Gastrocnemius medialis (tissue), 4 donors: ENCODE measurements around the gene AFDN. TPM values are rescaled to one million over a fixed set of nuclear protein-coding genes. Genes with fewer than 3 reads are reported as not detected.

Experiments used
- ATAC-seq, 2 donors: fragments of 150-250 bp; one replicate each; pipeline ENCODE4 v1.9.1; 2016
- DNase-seq, 2 donors: peaks; one replicate each; pipeline ENCODE4 v3.0.0-alpha.2; 2019
- H3K27ac ChIP-seq, 4 donors: fragments of 200-600 bp; sonication (generic); 1 replicate in 1 of 4; 2 replicates in 3 of 4; pipeline ENCODE4 v1.5.1; 2016 to 2018; ENCODE audit warnings: mild to moderate bottlenecking in 2 of 4, moderate library complexity in 1 of 4
- H3K27me3 ChIP-seq, 3 donors: fragments of 200-600 bp; sonication (generic) in 2 of 3; 1 replicate in 1 of 3; 2 replicates in 2 of 3; pipeline versions ENCODE4 v1.5.1 to v1.6.0; 2016 to 2019; ENCODE audit warnings: mild to moderate bottlenecking in 1 of 3, moderate library complexity in 1 of 3
- H3K36me3 ChIP-seq, 2 donors: fragments of 200-600 bp; sonication (generic) in 1 of 2; one replicate each; pipeline ENCODE4 v1.5.1; 2017 to 2018
- H3K4me1 ChIP-seq, 2 donors: fragments of 200-600 bp; sonication (generic) in 1 of 2; one replicate each; pipeline ENCODE4 v1.5.1; 2016 to 2017; ENCODE audit warnings: mild to moderate bottlenecking in 2 of 2
- H3K4me3 ChIP-seq, 4 donors: fragments of 200-600 bp; sonication (generic) in 3 of 4; 1 replicate in 1 of 4; 2 replicates in 3 of 4; pipeline ENCODE4 v1.5.1; 2016 to 2019; ENCODE audit warnings: mild to moderate bottlenecking in 2 of 4
- H3K9me3 ChIP-seq, 3 donors: fragments of 200-600 bp; sonication (generic) in 2 of 3; 1 replicate in 1 of 3; 2 replicates in 2 of 3; pipeline ENCODE4 v1.5.1; 2016 to 2019
- CTCF ChIP-seq, 5 experiments: fragments of 450-650 bp in 3 of 5; fragments of 200-600 bp in 2 of 5; sonication (generic) in 2 of 5; IDR thresholded peaks in 4 of 5; conservative IDR thresholded peaks in 1 of 5; 1 replicate in 4 of 5; 2 replicates in 1 of 5; pipeline ENCODE4 v1.5.1; 2016 to 2019; ENCODE audit warnings: antibody characterized with exemption in 5 of 5, mild to moderate bottlenecking in 3 of 5, moderate library complexity in 3 of 5
- POLR2A ChIP-seq, 2 donors: fragments of 450-650 bp; IDR thresholded peaks; one replicate each; pipeline ENCODE4 v1.6.1; 2017; ENCODE audit warnings: antibody characterized with exemption in 2 of 2, mild to moderate bottlenecking in 2 of 2, moderate library complexity in 2 of 2
- in situ Hi-C, 4 donors: fragments of 200-750 bp; cut with MboI; loops; one replicate each; pipeline versions ENCODE4 v1.15.0 to v1.8.0; 2017; ENCODE audit warnings: low sequenced_read_pairs in 4 of 4
- intact Hi-C: fragments of 100-400 bp; cut with DNase I; formaldehyde crosslinking; loops from one replicate; pipeline ENCODE4 v1.15.1; 2023; ENCODE audit warnings: low total_unique reads
- total RNA-seq, 4 donors: library from RNA; depleted of rRNA; stranded (reverse); fragments of >200 nt; gene quantifications; one replicate each; pipeline versions ENCODE4 v1.1.0 to v1.2.3, GENCODE V29; 2016

Gene AFDN
- total RNA-seq, 4 donors from 2014 or later = 22.2 to 66.0 (median 30.0) TPM

- Histone ChIP-seq H3K36me3 (peaks cover 0 to 40% of the 10 kb centered on the region in 2 donors), H3K4me1 (peaks cover 0 to 4% of the 10 kb centered on the region in 2 donors)
Observed at GRCh38 chr6:167954151-167954550, 127.4 kb downstream of the AFDN start.

GRCh38 chr6:167956491-167956890 is 129.8 kb downstream of the AFDN start:
- TF ChIP-seq POLR2A (IDR thresholded peaks at IDR 0.05) (no peak), CTCF (IDR thresholded peaks at IDR 0.05 in 4 of 5, conservative IDR thresholded peaks at IDR 0.05 in 1 of 5) (no peak)
- ATAC-seq (no peak), DNase-seq (no peak)
- no peaks in the 10 kb centered on the region for H3K27me3 ChIP-seq
- in situ Hi-C loops = no loop called here
- intact Hi-C loops = no loop called here
- peaks cover 0 to 4% of the 10 kb centered on the region in 2 donors for H3K4me1 ChIP-seq
- H3K36me3 ChIP-seq = peaks cover 0 to 17% of the 10 kb centered on the region in 2 donors
- no peak overlapping the region for H3K4me3 ChIP-seq
- H3K9me3 ChIP-seq = no peaks in the 10 kb centered on the region
- H3K27ac ChIP-seq = peak overlapping the region in 1 of 4 donors; percentile 30

More at GRCh38 chr6:167954151-167954550, 127.4 kb downstream of the AFDN start:
- Histone ChIP-seq H3K4me3 (no peak overlapping the region), H3K27me3 (no peaks in the 10 kb centered on the region), H3K9me3 (no peaks in the 10 kb centered on the region), H3K27ac (peak overlapping the region in 2 of 4 donors; percentile 1 to 13)
- ATAC-seq (no peak), DNase-seq (no peak)
- in situ Hi-C loops = no loop called here
- intact Hi-C loops = no loop called here
- no peak for TF ChIP-seq POLR2A (IDR thresholded peaks at IDR 0.05)
- TF ChIP-seq CTCF (IDR thresholded peaks at IDR 0.05 in 4 of 5, conservative IDR thresholded peaks at IDR 0.05 in 1 of 5) = no peak

- TF ChIP-seq CTCF (IDR thresholded peaks at IDR 0.05 in 4 of 5, conservative IDR thresholded peaks at IDR 0.05 in 1 of 5) (no peak), POLR2A (IDR thresholded peaks at IDR 0.05) (no peak)
- Histone ChIP-seq H3K4me1 (peaks cover 0 to 4% of the 10 kb centered on the region in 2 donors), H3K27me3 (no peaks in the 10 kb centered on the region), H3K9me3 (no peaks in the 10 kb centered on the region), H3K27ac (peak overlapping the region in 2 of 4 donors; percentile 27 to 30), H3K4me3 (no peak overlapping the region), H3K36me3 (peaks cover 0 to 12% of the 10 kb centered on the region in 2 donors)
- in situ Hi-C loops (no loop called here), intact Hi-C loops (no loop called here)
- no peak for ATAC-seq
- DNase-seq = no peak
Observed at GRCh38 chr6:167956983-167957492, 130.3 kb downstream of the AFDN start.

- no peak overlapping the region for H3K4me3 ChIP-seq
- no peak for TF ChIP-seq POLR2A (IDR thresholded peaks at IDR 0.05)
- TF ChIP-seq CTCF (IDR thresholded peaks at IDR 0.05 in 4 of 5, conservative IDR thresholded peaks at IDR 0.05 in 1 of 5) = no peak
- peaks cover 0 to 4% of the 10 kb centered on the region in 2 donors for H3K4me1 ChIP-seq
- ATAC-seq = no peak
- H3K9me3 ChIP-seq = no peaks in the 10 kb centered on the region
- peak overlapping the region in 2 of 4 donors; percentile 14 to 30 for H3K27ac ChIP-seq
- no peaks in the 10 kb centered on the region for H3K27me3 ChIP-seq
- peaks cover 0 to 11% of the 10 kb centered on the region in 2 donors for H3K36me3 ChIP-seq
- in situ Hi-C loops = no loop called here
- DNase-seq = no peak
- intact Hi-C loops = no loop called here
Observed at GRCh38 chr6:167957626-167958025, 130.9 kb downstream of the AFDN start.

GRCh38 chr6:167960579-167960978 is 133.9 kb downstream of the AFDN start:
- H3K27me3 ChIP-seq = no peaks in the 10 kb centered on the region
- intact Hi-C loops = no loop called here
- in situ Hi-C loops = no loop called here
- no peak for DNase-seq
- H3K27ac ChIP-seq = peak overlapping the region in 1 of 4 donors; percentile 53
- no peak for ATAC-seq
- no peak overlapping the region for H3K4me3 ChIP-seq
- TF ChIP-seq CTCF (IDR thresholded peaks at IDR 0.05 in 4 of 5, conservative IDR thresholded peaks at IDR 0.05 in 1 of 5) = no peak
- no peak for TF ChIP-seq POLR2A (IDR thresholded peaks at IDR 0.05)
- peaks cover 0 to 26% of the 10 kb centered on the region in 2 donors for H3K36me3 ChIP-seq
- peaks cover 0 to 11% of the 10 kb centered on the region in 2 donors for H3K4me1 ChIP-seq
- H3K9me3 ChIP-seq = no peaks in the 10 kb centered on the region
